HEK293 (cell line): Measurements from ENCODE around the gene CSK.
A peak's percentile ranks its signal among the peaks of the same experiment; 100 is the strongest.

Experiments
- ATF2 ChIP-seq: fragments of 450-650 bp; formaldehyde crosslinking; IDR thresholded peaks from 2 replicates; pipeline ENCODE4 v1.5.1; 2016; ENCODE audit warnings: missing biosample characterization, missing genetic modification characterization, low read depth
- CTCF ChIP-seq: fragments of 450-650 bp; formaldehyde crosslinking; IDR thresholded peaks from 2 replicates; pipeline ENCODE4 v1.5.1; 2016; ENCODE audit warnings: missing biosample characterization, missing genetic modification characterization
- GLIS2 ChIP-seq: fragments of 450-650 bp; formaldehyde crosslinking; IDR thresholded peaks from 2 replicates; pipeline ENCODE4 v1.5.1; 2016; ENCODE audit warnings: missing biosample characterization, missing genetic modification characterization
- KLF16 ChIP-seq: fragments of 450-650 bp; formaldehyde crosslinking; IDR thresholded peaks from 2 replicates; pipeline ENCODE4 v1.5.1; 2017; ENCODE audit warnings: missing biosample characterization, missing genetic modification characterization
- MYNN ChIP-seq: fragments of 450-650 bp; formaldehyde crosslinking; IDR thresholded peaks from 2 replicates; pipeline ENCODE4 v1.5.1; 2016; ENCODE audit warnings: missing biosample characterization, missing genetic modification characterization, borderline replicate concordance
- REST ChIP-seq: fragments of 450-650 bp; formaldehyde crosslinking; IDR thresholded peaks from 2 replicates; pipeline ENCODE4 v1.5.1; 2016; ENCODE audit warnings: missing biosample characterization, missing genetic modification characterization
- SP2 ChIP-seq: fragments of 450-650 bp; formaldehyde crosslinking; IDR thresholded peaks from 2 replicates; pipeline ENCODE4 v1.5.1; 2016; ENCODE audit warnings: missing biosample characterization, missing genetic modification characterization
- SP7 ChIP-seq: fragments of 450-650 bp; formaldehyde crosslinking; IDR thresholded peaks from 2 replicates; pipeline ENCODE4 v1.5.1; 2016; ENCODE audit warnings: missing biosample characterization, missing genetic modification characterization
- YY1 ChIP-seq: fragments of 450-650 bp; formaldehyde crosslinking; IDR thresholded peaks from 2 replicates; pipeline ENCODE4 v1.5.1; 2018; ENCODE audit warnings: missing biosample characterization, missing genetic modification characterization
- ZNF140 ChIP-seq: fragments of 450-650 bp; formaldehyde crosslinking; IDR thresholded peaks from 2 replicates; pipeline ENCODE4 v1.5.1; 2016; ENCODE audit warnings: missing biosample characterization, missing genetic modification characterization
- ZNF423 ChIP-seq: fragments of 450-650 bp; formaldehyde crosslinking; IDR thresholded peaks from 2 replicates; pipeline ENCODE4 v1.5.1; 2016; ENCODE audit warnings: missing biosample characterization, missing genetic modification characterization
- ZNF677 ChIP-seq: fragments of 450-650 bp; IDR thresholded peaks from 2 replicates; pipeline ENCODE4 v1.5.0; 2018; ENCODE audit warnings: missing biosample characterization, mild to moderate bottlenecking, missing genetic modification characterization, moderate library complexity

- TF ChIP-seq CTCF (no peak), MYNN (tag by site-specific recombination) (no peak), REST (tag by site-specific recombination) (peak; percentile 70), SP7 (tag by site-specific recombination) (peak; percentile 41), ZNF423 (no peak), YY1 (tag by site-specific recombination) (no peak), SP2 (tag by site-specific recombination) (no peak), ATF2 (tag by site-specific recombination) (no peak), ZNF140 (tag by site-specific recombination) (no peak), KLF16 (tag by site-specific recombination) (no peak), GLIS2 (tag by site-specific recombination) (peak; percentile 48; the same call in 1 of the 2 replicates), ZNF677 (0 out of 2 replicates have a peak, but pooled peaks have one; percentile 57)
These were observed 4.8 kb upstream of the CSK start for GRCh38 chr15:74776821-74777768.
